Gastrocnemius medialis (tissue), 4 donors: ENCODE data around the gene CDA. TPM values are rescaled to one million over a fixed set of nuclear protein-coding genes. Genes with fewer than 3 reads are reported as not detected.
A peak's percentile ranks its signal among the peaks of the same experiment; 100 is the strongest.

Source experiments
- ATAC-seq, 2 donors: fragments of 150-250 bp; one replicate each; pipeline ENCODE4 v1.9.1; 2016
- DNase-seq, 2 donors: peaks; one replicate each; pipeline ENCODE4 v3.0.0-alpha.2; 2019
- H3K27ac ChIP-seq, 4 donors: fragments of 200-600 bp; sonication (generic); 1 replicate in 1 of 4; 2 replicates in 3 of 4; pipeline ENCODE4 v1.5.1; 2016 to 2018; ENCODE audit warnings: mild to moderate bottlenecking in 2 of 4, moderate library complexity in 1 of 4
- H3K27me3 ChIP-seq, 3 donors: fragments of 200-600 bp; sonication (generic) in 2 of 3; 1 replicate in 1 of 3; 2 replicates in 2 of 3; pipeline versions ENCODE4 v1.5.1 to v1.6.0; 2016 to 2019; ENCODE audit warnings: mild to moderate bottlenecking in 1 of 3, moderate library complexity in 1 of 3
- H3K36me3 ChIP-seq, 2 donors: fragments of 200-600 bp; sonication (generic) in 1 of 2; one replicate each; pipeline ENCODE4 v1.5.1; 2017 to 2018
- H3K4me1 ChIP-seq, 2 donors: fragments of 200-600 bp; sonication (generic) in 1 of 2; one replicate each; pipeline ENCODE4 v1.5.1; 2016 to 2017; ENCODE audit warnings: mild to moderate bottlenecking in 2 of 2
- H3K4me3 ChIP-seq, 4 donors: fragments of 200-600 bp; sonication (generic) in 3 of 4; 1 replicate in 1 of 4; 2 replicates in 3 of 4; pipeline ENCODE4 v1.5.1; 2016 to 2019; ENCODE audit warnings: mild to moderate bottlenecking in 2 of 4
- H3K9me3 ChIP-seq, 3 donors: fragments of 200-600 bp; sonication (generic) in 2 of 3; 1 replicate in 1 of 3; 2 replicates in 2 of 3; pipeline ENCODE4 v1.5.1; 2016 to 2019
- POLR2A ChIP-seq, 2 donors: fragments of 450-650 bp; IDR thresholded peaks; one replicate each; pipeline ENCODE4 v1.6.1; 2017; ENCODE audit warnings: antibody characterized with exemption in 2 of 2, mild to moderate bottlenecking in 2 of 2, moderate library complexity in 2 of 2
- in situ Hi-C, 4 donors: fragments of 200-750 bp; cut with MboI; loops; one replicate each; pipeline versions ENCODE4 v1.15.0 to v1.8.0; 2017; ENCODE audit warnings: low sequenced_read_pairs in 4 of 4
- intact Hi-C: fragments of 100-400 bp; cut with DNase I; formaldehyde crosslinking; loops from one replicate; pipeline ENCODE4 v1.15.1; 2023; ENCODE audit warnings: low total_unique reads
- total RNA-seq, 4 donors: library from RNA; depleted of rRNA; stranded (reverse); fragments of >200 nt; gene quantifications; one replicate each; pipeline versions ENCODE4 v1.1.0 to v1.2.3, GENCODE V29; 2016
- TF ChIP-seq, protein P1 (sequence below), 5 experiments: fragments of 450-650 bp in 3 of 5; fragments of 200-600 bp in 2 of 5; sonication (generic) in 2 of 5; IDR thresholded peaks in 4 of 5; conservative IDR thresholded peaks in 1 of 5; 1 replicate in 4 of 5; 2 replicates in 1 of 5; pipeline ENCODE4 v1.5.1; 2016 to 2019; ENCODE audit warnings: antibody characterized with exemption in 5 of 5, mild to moderate bottlenecking in 3 of 5, moderate library complexity in 3 of 5

The CDA gene
- total RNA-seq, 4 donors from 2014 or later: 0.71 to 1.7 (median 1.2) TPM

DNA sequence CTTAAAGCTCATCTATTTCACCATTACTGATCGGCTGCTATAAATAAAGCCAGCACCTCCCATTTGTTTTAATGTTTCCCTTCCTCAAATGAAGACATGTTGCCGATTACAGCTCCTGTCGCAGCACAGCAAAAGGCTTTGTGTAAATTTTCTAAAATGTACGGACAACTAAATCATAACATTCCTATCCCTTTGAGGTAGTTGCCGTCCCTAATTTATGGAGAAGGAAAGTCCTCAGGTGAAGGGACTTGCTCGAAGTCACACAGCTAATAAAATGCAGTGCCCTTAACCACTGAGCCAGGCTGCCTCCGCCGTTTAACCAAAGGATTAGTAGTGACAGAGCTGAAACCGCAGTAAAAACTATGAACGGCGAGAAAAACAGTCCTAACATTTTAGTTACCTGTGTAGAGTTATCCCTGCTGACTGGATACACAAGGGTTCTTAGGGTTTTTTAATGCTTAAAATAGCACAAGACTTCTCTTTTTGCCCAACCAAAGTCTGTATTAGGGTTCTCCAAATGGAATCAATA lies 45.2 kb downstream of the CDA start:
- TF ChIP-seq, protein P1, sequence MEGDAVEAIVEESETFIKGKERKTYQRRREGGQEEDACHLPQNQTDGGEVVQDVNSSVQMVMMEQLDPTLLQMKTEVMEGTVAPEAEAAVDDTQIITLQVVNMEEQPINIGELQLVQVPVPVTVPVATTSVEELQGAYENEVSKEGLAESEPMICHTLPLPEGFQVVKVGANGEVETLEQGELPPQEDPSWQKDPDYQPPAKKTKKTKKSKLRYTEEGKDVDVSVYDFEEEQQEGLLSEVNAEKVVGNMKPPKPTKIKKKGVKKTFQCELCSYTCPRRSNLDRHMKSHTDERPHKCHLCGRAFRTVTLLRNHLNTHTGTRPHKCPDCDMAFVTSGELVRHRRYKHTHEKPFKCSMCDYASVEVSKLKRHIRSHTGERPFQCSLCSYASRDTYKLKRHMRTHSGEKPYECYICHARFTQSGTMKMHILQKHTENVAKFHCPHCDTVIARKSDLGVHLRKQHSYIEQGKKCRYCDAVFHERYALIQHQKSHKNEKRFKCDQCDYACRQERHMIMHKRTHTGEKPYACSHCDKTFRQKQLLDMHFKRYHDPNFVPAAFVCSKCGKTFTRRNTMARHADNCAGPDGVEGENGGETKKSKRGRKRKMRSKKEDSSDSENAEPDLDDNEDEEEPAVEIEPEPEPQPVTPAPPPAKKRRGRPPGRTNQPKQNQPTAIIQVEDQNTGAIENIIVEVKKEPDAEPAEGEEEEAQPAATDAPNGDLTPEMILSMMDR (IDR thresholded peaks at IDR 0.05 in 4 of 5, conservative IDR thresholded peaks at IDR 0.05 in 1 of 5): no peak
- TF ChIP-seq POLR2A (IDR thresholded peaks at IDR 0.05): no peak
- no peaks in the 10 kb centered on the region for H3K27me3 ChIP-seq
- ATAC-seq (peak; percentile 1 to 14), DNase-seq (no peak)
- peak overlapping the region; percentile 79 to 96 (median 88) for H3K4me3 ChIP-seq
- peak overlapping the region; percentile 93 to 99 (median 97) for H3K27ac ChIP-seq
- peaks cover 17 to 22% of the 10 kb centered on the region in 2 donors for H3K4me1 ChIP-seq
- H3K9me3 ChIP-seq: no peaks in the 10 kb centered on the region
- in situ Hi-C loops (no loop called here), intact Hi-C loops (loop anchor here (5.0 to 10.0 kb wide), 2 partner anchors 127 to 279 kb away; partner anchors contain the start of gene MUL1)
- H3K36me3 ChIP-seq: peaks cover 0 to 18% of the 10 kb centered on the region in 2 donors

DNA sequence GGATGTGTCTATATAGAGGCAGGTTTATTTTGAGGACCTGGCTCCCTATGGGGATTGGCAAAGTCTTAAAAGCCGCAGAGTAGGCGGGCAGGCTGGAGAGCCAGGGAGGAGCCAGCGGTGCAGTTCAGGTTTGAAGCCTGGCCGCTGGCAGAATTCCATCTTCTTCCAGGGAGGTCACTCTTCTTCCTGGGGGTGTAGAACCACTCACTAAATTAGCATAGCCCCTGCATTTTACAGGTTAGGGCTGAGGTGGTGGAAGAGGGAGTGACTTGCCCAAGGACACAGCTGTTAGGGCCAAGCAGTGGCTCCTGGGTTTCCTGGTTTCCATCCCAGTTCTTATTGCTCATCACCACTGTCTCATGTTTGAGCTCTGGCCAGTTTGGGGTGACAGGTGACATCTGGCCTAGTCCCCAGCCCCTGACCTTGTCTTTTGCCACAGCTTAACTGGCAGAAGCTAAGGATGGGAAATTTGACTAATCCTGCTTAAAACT lies 45.7 kb downstream of the CDA start:
- in situ Hi-C loops: loop anchor here in 3 of 4 donors (5.0 kb wide), 1 partner anchor 112 kb away; no protein-coding TSS in a partner anchor
- Histone ChIP-seq H3K27ac (peak overlapping the region; percentile 93 to 99 (median 97)), H3K36me3 (peaks cover 0 to 23% of the 10 kb centered on the region in 2 donors), H3K4me1 (peaks cover 17 to 22% of the 10 kb centered on the region in 2 donors), H3K4me3 (peak overlapping the region; percentile 79 to 96 (median 88)), H3K9me3 (no peaks in the 10 kb centered on the region), H3K27me3 (no peaks in the 10 kb centered on the region)
- peak in 1 of 2 donors; percentile 26 for TF ChIP-seq POLR2A (IDR thresholded peaks at IDR 0.05)
- TF ChIP-seq, protein P1 (IDR thresholded peaks at IDR 0.05 in 4 of 5, conservative IDR thresholded peaks at IDR 0.05 in 1 of 5): no peak
- intact Hi-C loops: loop anchor here (5.0 to 10.0 kb wide), 2 partner anchors 127 to 280 kb away; partner anchors contain the start of gene MUL1
- DNase-seq (peak; percentile 63 to 86), ATAC-seq (peak; percentile 81 to 84)

DNA sequence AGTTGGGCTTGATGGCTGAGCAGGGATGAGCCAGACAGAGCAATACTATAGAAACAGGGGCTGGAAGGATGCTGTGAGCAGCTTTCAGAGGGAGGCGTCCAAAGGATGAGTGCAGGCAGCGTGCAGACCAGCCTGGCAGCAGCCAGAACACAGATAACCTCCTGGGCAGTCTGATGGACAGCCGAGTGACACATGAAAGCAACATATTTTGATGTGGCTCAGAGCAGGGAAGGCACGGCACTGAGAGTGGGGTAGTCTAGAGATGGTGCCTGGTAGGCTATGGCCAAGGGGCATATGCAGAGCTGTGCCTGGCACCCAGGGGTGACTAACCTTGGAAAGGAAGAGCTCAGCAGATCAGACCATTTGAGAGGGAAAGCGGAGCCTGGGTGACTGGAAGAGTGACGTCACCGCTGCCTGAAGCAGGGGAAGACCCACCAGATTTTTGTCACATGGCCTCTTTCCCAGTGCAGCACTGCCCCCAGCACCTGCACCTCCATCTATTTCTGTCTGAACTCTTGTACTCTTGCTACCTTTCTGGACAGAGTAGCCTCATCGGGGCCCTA lies 48.0 kb downstream of the CDA start:
- Histone ChIP-seq H3K9me3 (no peaks in the 10 kb centered on the region), H3K27ac (peak overlapping the region in 1 of 4 donors; percentile 99), H3K36me3 (peaks cover 0 to 44% of the 10 kb centered on the region in 2 donors), H3K27me3 (no peaks in the 10 kb centered on the region), H3K4me3 (no peak overlapping the region), H3K4me1 (peaks cover 19 to 22% of the 10 kb centered on the region in 2 donors)
- ATAC-seq (no peak), DNase-seq (no peak)
- TF ChIP-seq POLR2A (IDR thresholded peaks at IDR 0.05): no peak
- TF ChIP-seq, protein P1 (IDR thresholded peaks at IDR 0.05 in 4 of 5, conservative IDR thresholded peaks at IDR 0.05 in 1 of 5): no peak
- intact Hi-C loops: loop anchor here (10.0 kb wide), 1 partner anchor 282 kb away; no protein-coding TSS in a partner anchor
- in situ Hi-C loops: loop anchor here in 3 of 4 donors (5.0 kb wide), 1 partner anchor 115 kb away; no protein-coding TSS in a partner anchor

DNA sequence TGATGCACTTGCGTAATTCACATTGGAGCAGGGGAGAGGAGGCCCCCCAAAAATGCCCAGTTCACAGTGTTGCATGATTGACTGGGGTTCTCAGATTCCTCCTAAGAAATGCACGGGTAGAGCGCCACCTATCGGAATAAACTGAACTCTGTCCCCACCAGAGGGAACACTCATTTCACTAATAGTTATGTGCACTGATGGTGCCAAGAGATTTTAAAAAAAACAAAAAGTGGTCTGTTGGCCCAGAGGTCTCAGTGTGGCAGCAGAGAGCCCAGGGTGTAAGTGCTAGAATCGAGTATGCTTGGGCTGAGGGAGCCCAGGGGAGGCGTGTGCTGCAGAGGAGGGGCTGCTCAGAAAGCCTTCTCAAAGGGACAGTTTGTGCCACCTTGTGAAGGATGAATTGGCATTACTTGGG lies 51.3 kb downstream of the CDA start:
- H3K27me3 ChIP-seq: no peaks in the 10 kb centered on the region
- H3K36me3 ChIP-seq: peaks cover 0 to 77% of the 10 kb centered on the region in 2 donors
- no peak for TF ChIP-seq POLR2A (IDR thresholded peaks at IDR 0.05)
- TF ChIP-seq, protein P1 (IDR thresholded peaks at IDR 0.05 in 4 of 5, conservative IDR thresholded peaks at IDR 0.05 in 1 of 5): peak; percentile 46 to 81 (median 72)
- intact Hi-C loops: loop anchor here (1.0 kb wide), 1 partner anchor 118 kb away; no protein-coding TSS in a partner anchor
- DNase-seq (no peak), ATAC-seq (peak in 1 of 2 donors; percentile 48)
- H3K4me1 ChIP-seq: peaks cover 8% of the 10 kb centered on the region in 2 donors
- in situ Hi-C loops: no loop called here
- H3K9me3 ChIP-seq: no peaks in the 10 kb centered on the region
- no peak overlapping the region for H3K27ac ChIP-seq
- H3K4me3 ChIP-seq: no peak overlapping the region
